Kidney (tissue), 22 donors: Measurements from ENCODE around the gene HNRNPUL1. TPM values are rescaled to one million over a fixed set of nuclear protein-coding genes. Genes with fewer than 3 reads are reported as not detected.

Experiments used
- DNase-seq, 5 donors: peaks; one replicate each; pipeline ENCODE4 v3.0.0-alpha.2; 2013 to 2020
- FAIRE-seq: peaks from 2 replicates; lab custom pipeline; 2012; peaks lifted over from hg19 to GRCh38; lab: Jason Lieb, UNC
- H3K27ac ChIP-seq, 2 donors: one replicate each; pipeline ENCODE4 v1.7.0; 2013; ENCODE audit warnings: low read depth in 2 of 2, low read length in 2 of 2, inconsistent platforms in 1 of 2
- H3K27me3 ChIP-seq: one replicate; pipeline ENCODE4 v1.7.1; 2013; ENCODE audit warnings: low read length, inconsistent platforms; ENCODE audit not compliant: control insufficient read depth, insufficient read depth
- H3K36me3 ChIP-seq, 3 donors: one replicate each; pipeline versions ENCODE4 v1.7.0 to v1.7.1; 2013; ENCODE audit warnings: low read length in 3 of 3, control low read depth in 1 of 3, inconsistent platforms in 1 of 3; ENCODE audit not compliant: insufficient read depth in 3 of 3, control insufficient read depth in 2 of 3
- H3K4me1 ChIP-seq, 3 donors: one replicate each; pipeline versions ENCODE4 v1.7.0 to v1.7.1; 2013; ENCODE audit warnings: low read length in 3 of 3, inconsistent platforms in 1 of 3, low read depth in 1 of 3; ENCODE audit not compliant: control insufficient read depth in 2 of 3, insufficient read depth in 2 of 3
- H3K4me3 ChIP-seq, 3 donors: one replicate each; pipeline versions ENCODE4 v1.7.0 to v1.8.1; 2013; ENCODE audit warnings: low read length in 3 of 3, control low read depth in 1 of 3, inconsistent platforms in 1 of 3
- H3K9ac ChIP-seq, 3 donors: one replicate each; pipeline versions ENCODE4 v1.7.0 to v1.7.1; 2013; ENCODE audit warnings: low read length in 3 of 3, control low read depth in 1 of 3, inconsistent platforms in 1 of 3
- H3K9me3 ChIP-seq, 3 donors: one replicate each; pipeline versions ENCODE4 v1.7.0 to v1.7.1; 2013; ENCODE audit warnings: low read length in 3 of 3, control low read depth in 1 of 3, inconsistent platforms in 1 of 3; ENCODE audit not compliant: control insufficient read depth in 2 of 3, insufficient read depth in 1 of 3
- intact Hi-C: fragments of 100-400 bp; cut with DNase I; formaldehyde crosslinking; loops from one replicate; pipeline ENCODE4 v1.11.1; 2022
- long read RNA-seq, 10 donors: library from polyadenylated mRNA in 1 of 10; unstranded in 1 of 10; transcript quantifications; one replicate each; pipeline ENCODE4 v2.0.0 and lab custom pipeline, GENCODE V29; 2021 to 2026
- polyA plus RNA-seq: library from polyadenylated mRNA; stranded (reverse); fragments of 350-450 nt; fragmentation: Illumina TruSeq; extraction: RNeasy Lipid Tissue Mini Kit (QIAGEN cat#74804); gene quantifications from one replicate; pipeline ENCODE4 v1.2.3, GENCODE V29; 2014; ENCODE audit warnings: low read depth, low replicate concordance; ENCODE audit not compliant: insufficient read depth
- total RNA-seq: library from RNA; stranded (reverse); fragmentation: NEBNext Ultra II Directional; extraction: Animal tissue kit (Norgen Biotek cat#: 25700); gene quantifications from one replicate; pipeline ENCODE4 v1.2.1, GENCODE V29; 2021
- TF ChIP-seq, protein P1 (sequence below): IDR thresholded peaks from 3 replicates; pipeline ENCODE4 v1.5.1; 2012; ENCODE audit warnings: mild to moderate bottlenecking, moderate library complexity, borderline replicate concordance; ENCODE audit not compliant: insufficient read depth; ENCODE audit errors: extremely low read depth
- donor health status: control.
- donor health status: control.
- donor health status: control.
- donor health status: control.
- donor health status: control.
- donor health status: DM: yes; HTN: yes; CAD: no.
- donor health status: Normal renal cell carcinoma (clear cell type).

The HNRNPUL1 gene
- total RNA-seq (182 TPM), polyA plus RNA-seq (51.0 TPM)
- long read RNA-seq, donor 1, transcript HNRNPUL1-204 (15 exons, 3,555 nt), result major isoform, 5 of 123 reads
- long read RNA-seq, donor 1, partial matches to known transcripts, result 117 of 123 reads
- long read RNA-seq, donor 1, other reads (novel, unspliced or antisense), result 0 of 123 reads
- long read RNA-seq, donor 2, partial matches to known transcripts, result 68 of 82 reads
- long read RNA-seq, donor 2, other reads (novel, unspliced or antisense), result 9 of 82 reads
- long read RNA-seq, donor 3, partial matches to known transcripts, result 78 of 89 reads
- long read RNA-seq, donor 3, other reads (novel, unspliced or antisense), result 0 of 89 reads
- long read RNA-seq, donor 4, transcript HNRNPUL1-204 (15 exons, 3,555 nt), result major isoform, 6 of 57 reads
- long read RNA-seq, donor 4, transcript HNRNPUL1-207 (15 exons, 2,794 nt), result major isoform, 6 of 57 reads
- long read RNA-seq, donor 4, partial matches to known transcripts, result 41 of 57 reads
- long read RNA-seq, donor 4, other reads (novel, unspliced or antisense), result 0 of 57 reads
- long read RNA-seq, donor 5, partial matches to known transcripts, result 10 of 11 reads
- long read RNA-seq, donor 5, other reads (novel, unspliced or antisense), result 0 of 11 reads
- long read RNA-seq, donor 6, partial matches to known transcripts, result 33 of 33 reads
- long read RNA-seq, donor 6, other reads (novel, unspliced or antisense), result 0 of 33 reads
- long read RNA-seq, donor 7, transcript HNRNPUL1-204 (15 exons, 3,555 nt), result major isoform, 10 of 57 reads
- long read RNA-seq, donor 7, partial matches to known transcripts, result 36 of 57 reads
- long read RNA-seq, donor 7, other reads (novel, unspliced or antisense), result 9 of 57 reads
- long read RNA-seq, donor 8, partial matches to known transcripts, result 160 of 174 reads
- long read RNA-seq, donor 8, other reads (novel, unspliced or antisense), result 13 of 174 reads
- long read RNA-seq, donor 9, partial matches to known transcripts, result 40 of 41 reads
- long read RNA-seq, donor 9, other reads (novel, unspliced or antisense), result 0 of 41 reads
- long read RNA-seq, donor 10, partial matches to known transcripts, result 64 of 67 reads
- long read RNA-seq, donor 10, other reads (novel, unspliced or antisense), result 0 of 67 reads

DNA sequence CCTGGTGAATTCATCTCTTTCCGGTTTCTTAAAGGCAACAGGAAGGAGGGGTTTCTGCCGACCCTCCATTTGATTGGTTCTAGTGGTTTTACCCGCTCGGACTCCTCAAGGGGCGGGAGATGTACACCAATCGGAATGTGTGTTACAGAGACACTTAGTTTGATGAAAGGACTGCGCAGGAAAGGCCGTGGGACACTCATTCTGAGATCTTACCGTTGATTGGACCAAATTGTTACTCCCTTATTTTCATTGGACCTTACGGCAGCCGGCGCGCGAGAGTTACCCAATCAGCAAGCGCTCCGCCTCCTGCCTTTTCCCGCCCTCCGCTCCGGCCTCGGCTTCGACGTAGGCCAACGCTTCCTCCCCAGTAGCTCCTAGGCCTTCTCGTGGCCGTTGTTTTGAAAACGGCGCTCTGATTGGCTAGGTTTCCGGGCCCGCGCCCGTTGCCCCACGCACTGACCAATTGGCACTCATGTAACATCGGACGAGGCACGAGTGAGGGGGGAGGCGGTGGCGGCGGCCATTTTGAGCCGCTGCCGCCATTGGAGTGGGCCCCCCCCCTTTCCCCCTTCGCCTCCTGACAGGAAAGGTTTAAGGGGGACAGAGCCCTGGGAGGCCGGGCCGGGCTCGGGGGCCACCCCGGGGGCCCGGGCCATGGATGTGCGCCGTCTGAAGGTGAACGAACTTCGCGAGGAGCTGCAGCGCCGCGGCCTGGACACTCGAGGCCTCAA is at the start of gene HNRNPUL1:
HNRNPUL1 (plus strand) TSS at position 523 of the 731 bp plus-strand sequence; CDS start at position 655, 132 bp downstream.
- Histone ChIP-seq H3K4me3 (peak within 1 kb of the TSS; percentile 87 to 98 (median 92)), H3K27ac (peak within 1 kb of the TSS; percentile 98 to 100), H3K36me3 (peaks cover 2 to 13% (median 3%) of the 10 kb centered on the region in 3 donors), H3K27me3 (no peaks in the 10 kb centered on the region), H3K9ac (peak within 1 kb of the TSS; percentile 86 to 100 (median 98)), H3K9me3 (no peaks in the 10 kb centered on the region), H3K4me1 (peaks cover 0 to 12% (median 9%) of the 10 kb centered on the region in 3 donors)
- FAIRE-seq (peak; percentile 99), DNase-seq (peak; percentile 100)
- TF ChIP-seq, protein P1, sequence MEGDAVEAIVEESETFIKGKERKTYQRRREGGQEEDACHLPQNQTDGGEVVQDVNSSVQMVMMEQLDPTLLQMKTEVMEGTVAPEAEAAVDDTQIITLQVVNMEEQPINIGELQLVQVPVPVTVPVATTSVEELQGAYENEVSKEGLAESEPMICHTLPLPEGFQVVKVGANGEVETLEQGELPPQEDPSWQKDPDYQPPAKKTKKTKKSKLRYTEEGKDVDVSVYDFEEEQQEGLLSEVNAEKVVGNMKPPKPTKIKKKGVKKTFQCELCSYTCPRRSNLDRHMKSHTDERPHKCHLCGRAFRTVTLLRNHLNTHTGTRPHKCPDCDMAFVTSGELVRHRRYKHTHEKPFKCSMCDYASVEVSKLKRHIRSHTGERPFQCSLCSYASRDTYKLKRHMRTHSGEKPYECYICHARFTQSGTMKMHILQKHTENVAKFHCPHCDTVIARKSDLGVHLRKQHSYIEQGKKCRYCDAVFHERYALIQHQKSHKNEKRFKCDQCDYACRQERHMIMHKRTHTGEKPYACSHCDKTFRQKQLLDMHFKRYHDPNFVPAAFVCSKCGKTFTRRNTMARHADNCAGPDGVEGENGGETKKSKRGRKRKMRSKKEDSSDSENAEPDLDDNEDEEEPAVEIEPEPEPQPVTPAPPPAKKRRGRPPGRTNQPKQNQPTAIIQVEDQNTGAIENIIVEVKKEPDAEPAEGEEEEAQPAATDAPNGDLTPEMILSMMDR, result peak; percentile 19
- intact Hi-C loops, result no loop called here

DNA sequence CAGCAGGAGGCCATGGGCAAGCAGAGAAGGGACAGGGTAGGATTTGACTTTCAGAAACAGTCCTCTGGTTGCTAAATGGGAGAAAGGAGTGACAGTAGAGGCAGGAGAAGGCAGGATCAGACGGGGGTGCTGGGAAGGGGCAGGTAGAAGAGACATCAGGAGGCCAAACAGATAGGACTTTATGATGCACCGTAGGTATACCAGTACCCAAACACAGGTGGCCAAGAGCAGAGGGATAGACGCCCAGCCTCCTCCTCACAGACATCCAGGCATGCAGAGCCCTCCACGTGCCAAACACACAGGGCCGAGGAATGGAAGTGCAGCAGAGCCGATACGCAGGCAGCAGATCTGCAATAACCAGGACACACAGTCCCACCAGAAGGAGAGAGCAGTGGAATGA is 46.4 kb upstream of the HNRNPUL1 start:
- intact Hi-C loops, result no loop called here
- FAIRE-seq (no peak), DNase-seq (no peak)
- no peaks in the 10 kb centered on the region for H3K27me3 ChIP-seq
- no peaks in the 10 kb centered on the region for H3K36me3 ChIP-seq
- TF ChIP-seq, protein P1, result no peak
- no peak overlapping the region for H3K9ac ChIP-seq
- H3K4me1 ChIP-seq, result no peaks in the 10 kb centered on the region
- no peak overlapping the region for H3K27ac ChIP-seq
- H3K4me3 ChIP-seq, result no peak overlapping the region
- no peaks in the 10 kb centered on the region for H3K9me3 ChIP-seq

DNA sequence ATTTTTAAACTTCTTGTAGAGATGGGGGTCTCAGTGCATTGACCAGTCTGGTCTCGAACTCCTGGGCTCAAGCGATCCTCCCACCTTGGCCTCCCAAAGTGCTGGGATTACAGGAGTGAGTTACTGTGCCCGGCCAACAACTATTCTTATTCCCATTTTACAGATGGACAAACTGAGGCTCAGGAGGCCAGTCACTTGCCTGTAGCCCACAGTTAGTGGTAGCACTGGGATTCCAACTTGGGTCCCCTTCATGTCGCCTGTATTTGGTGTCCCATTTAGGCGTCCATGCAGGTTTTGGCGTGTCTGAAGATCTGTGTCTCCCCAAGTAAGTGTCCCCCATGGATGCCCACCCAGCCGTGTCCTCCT is 45.9 kb upstream of the HNRNPUL1 start:
- Histone ChIP-seq H3K4me1 (no peaks in the 10 kb centered on the region), H3K9me3 (no peaks in the 10 kb centered on the region), H3K27ac (peak overlapping the region; percentile 72 to 74), H3K9ac (peak overlapping the region in 1 of 3 donors; percentile 55), H3K4me3 (peak overlapping the region in 2 of 3 donors; percentile 30 to 59), H3K27me3 (no peaks in the 10 kb centered on the region), H3K36me3 (no peaks in the 10 kb centered on the region)
- TF ChIP-seq, protein P1, result no peak
- no peak for DNase-seq
- FAIRE-seq, result no peak
- intact Hi-C loops, result no loop called here
